ENCODE results near the gene MTHFD1. TPM values are rescaled to one million over a fixed set of nuclear protein-coding genes. Genes with fewer than 3 reads are reported as not detected.
A peak's percentile ranks its signal among the peaks of the same experiment; 100 is the strongest.
"Not testable (repeated sequence)": the region's sequence is repeated elsewhere in the genome, so short reads cannot be mapped to it uniquely, and the experiment has no call there.

MTHFD1 gene
- 137 TPM for polyA plus RNA-seq (2012; ENCODE audit: low read depth, missing spikeins)

DNA sequence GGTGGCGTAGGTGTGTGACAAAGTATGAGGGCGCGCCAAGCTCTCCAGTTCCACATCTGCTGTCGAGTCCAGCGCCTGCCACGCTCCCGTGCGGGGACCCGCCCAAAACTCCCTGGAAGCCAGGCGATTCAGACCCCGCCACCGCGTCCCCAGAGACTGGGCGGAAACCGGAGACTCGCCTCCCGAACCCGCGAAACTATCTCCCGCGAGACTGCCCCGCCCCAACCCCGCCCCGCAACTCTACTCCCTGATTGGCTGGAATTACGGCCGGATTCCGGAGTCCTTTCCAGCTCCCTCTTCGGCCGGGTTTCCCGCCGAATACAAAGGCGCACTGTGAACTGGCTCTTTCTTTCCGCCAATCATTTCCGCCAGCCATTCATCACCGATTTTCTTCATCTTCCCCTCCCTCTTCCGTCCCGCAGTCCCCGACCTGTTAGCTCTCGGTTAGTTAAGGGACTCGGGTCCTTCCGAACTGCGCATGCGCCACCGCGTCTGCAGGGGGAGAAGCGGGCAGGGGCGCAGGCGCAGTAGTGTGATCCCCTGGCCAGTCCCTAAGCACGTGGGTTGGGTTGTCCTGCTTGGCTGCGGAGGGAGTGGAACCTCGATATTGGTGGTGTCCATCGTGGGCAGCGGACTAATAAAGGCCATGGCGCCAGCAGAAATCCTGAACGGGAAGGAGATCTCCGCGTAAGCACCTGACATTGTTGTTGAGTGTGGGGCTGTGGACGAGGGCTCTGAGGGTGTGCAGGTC lies at the start of gene MTHFD1:
Gene MTHFD1, plus strand, starts transcription at position 572 of the 751 bp plus-strand sequence. Its CDS starts 75 bp downstream, at position 647.
- peak; percentile 39 for TF ChIP-seq PAX5 (IDR thresholded peaks at IDR 0.05; ENCODE audit: insufficient read depth, low read length, severe bottlenecking)
- TF ChIP-seq POLR2AphosphoS5 (IDR thresholded peaks at IDR 0.05; ENCODE audit: low read depth, low read length): peak; percentile 60; the same call in 1 of the 2 replicates
- TF ChIP-seq TAF1 (IDR thresholded peaks at IDR 0.05; ENCODE audit: low read depth, low read length): peak; percentile 79
- TF ChIP-seq POLR2A (IDR thresholded peaks at IDR 0.05; ENCODE audit: low read depth, low read length): peak; percentile 24
- TF ChIP-seq SPI1 (IDR thresholded peaks at IDR 0.05; ENCODE audit: low read depth, low read length): 0 out of 2 replicates have a peak, but pooled peaks have one; percentile 11
- TF ChIP-seq POU2F2 (IDR thresholded peaks at IDR 0.05; ENCODE audit: low read depth, low read length): no peak; the same call in 1 of the 2 replicates
- peak; percentile 85 for DNase-seq (ENCODE audit: insufficient read length, low spot score)
- FAIRE-seq: peak; percentile 93

DNA sequence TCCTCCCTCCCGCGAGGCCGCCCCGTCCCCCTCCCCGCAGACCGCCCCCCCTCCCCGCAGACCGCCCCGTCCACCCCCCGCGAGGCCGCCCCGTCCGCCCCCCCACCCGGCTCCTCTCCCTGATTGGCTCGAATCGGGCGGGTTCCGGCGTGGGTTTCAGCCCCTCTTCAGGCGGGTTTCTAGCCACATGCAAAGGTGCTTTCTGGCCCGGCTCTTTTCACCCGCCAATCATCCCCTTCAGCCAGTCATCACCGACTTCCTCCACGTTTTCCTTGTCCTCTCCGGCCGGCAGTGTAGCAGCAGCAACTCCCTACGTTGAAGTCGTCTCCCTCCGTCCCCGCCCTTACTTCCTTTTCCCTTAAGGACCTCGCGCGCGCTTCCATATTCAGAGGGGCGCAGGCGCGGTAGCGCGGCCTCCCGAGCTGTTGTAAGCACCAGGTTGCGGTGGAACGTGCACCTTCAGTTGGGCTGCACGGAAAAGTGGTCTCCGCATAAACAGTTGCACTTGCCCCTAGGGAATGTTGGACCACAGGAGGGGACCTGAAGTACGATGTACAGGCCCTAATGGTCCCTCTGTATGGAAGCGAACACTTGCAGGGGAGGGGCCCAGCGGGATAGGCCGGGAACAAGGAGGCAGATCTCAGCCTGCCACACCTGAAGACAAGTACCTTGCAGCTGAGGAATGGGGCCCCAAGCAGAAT lies 49.4 kb upstream of the MTHFD1 start:
- peak; percentile 95 for FAIRE-seq
- peak; percentile 86 for DNase-seq (ENCODE audit: insufficient read length, low spot score)
- TF ChIP-seq POU2F2 (IDR thresholded peaks at IDR 0.05; ENCODE audit: low read depth, low read length) (peak; percentile 39), SPI1 (IDR thresholded peaks at IDR 0.05; ENCODE audit: low read depth, low read length) (no peak)

DNA sequence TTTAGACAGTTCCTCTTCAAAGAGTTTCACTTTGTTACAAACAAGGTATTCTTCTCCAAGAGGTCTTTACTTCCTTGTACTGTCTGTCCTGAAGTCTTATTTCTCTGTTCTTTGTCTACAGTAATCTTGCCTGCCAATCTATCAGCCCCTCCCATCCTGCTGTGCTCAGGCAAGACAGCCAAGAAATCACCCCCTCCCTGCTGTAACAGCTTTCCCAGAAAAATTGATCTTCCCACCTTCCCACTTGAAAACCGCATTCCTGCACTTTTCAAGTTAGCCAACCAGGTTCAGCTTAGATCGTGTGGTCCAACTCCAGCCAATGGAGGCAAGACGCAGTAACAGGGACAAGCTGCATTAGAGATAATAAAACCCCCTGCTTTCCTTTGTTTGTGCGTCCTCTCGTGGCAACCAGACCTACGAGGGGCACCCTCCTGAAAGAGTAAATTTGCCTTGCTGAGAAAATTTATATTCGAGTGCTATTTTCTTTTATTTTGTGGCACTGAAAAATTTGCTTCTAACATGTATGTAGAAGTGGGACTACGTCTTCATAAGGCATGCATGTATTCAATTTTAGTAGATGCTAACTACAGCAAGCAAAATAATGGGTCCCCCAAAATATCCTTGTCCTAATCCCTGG lies 47.5 kb upstream of the MTHFD1 start:
- no peak for DNase-seq (ENCODE audit: insufficient read length, low spot score)
- no peak for FAIRE-seq
- no peak for TF ChIP-seq TAF1 (IDR thresholded peaks at IDR 0.05; ENCODE audit: low read depth, low read length)
- no peak for TF ChIP-seq POLR2AphosphoS5 (IDR thresholded peaks at IDR 0.05; ENCODE audit: low read depth, low read length)
- no peak for TF ChIP-seq POU2F2 (IDR thresholded peaks at IDR 0.05; ENCODE audit: low read depth, low read length)

- FAIRE-seq: no peak
Measured at GRCh38 chr14:64347748-64348147, 40.4 kb upstream of the MTHFD1 start.

DNA sequence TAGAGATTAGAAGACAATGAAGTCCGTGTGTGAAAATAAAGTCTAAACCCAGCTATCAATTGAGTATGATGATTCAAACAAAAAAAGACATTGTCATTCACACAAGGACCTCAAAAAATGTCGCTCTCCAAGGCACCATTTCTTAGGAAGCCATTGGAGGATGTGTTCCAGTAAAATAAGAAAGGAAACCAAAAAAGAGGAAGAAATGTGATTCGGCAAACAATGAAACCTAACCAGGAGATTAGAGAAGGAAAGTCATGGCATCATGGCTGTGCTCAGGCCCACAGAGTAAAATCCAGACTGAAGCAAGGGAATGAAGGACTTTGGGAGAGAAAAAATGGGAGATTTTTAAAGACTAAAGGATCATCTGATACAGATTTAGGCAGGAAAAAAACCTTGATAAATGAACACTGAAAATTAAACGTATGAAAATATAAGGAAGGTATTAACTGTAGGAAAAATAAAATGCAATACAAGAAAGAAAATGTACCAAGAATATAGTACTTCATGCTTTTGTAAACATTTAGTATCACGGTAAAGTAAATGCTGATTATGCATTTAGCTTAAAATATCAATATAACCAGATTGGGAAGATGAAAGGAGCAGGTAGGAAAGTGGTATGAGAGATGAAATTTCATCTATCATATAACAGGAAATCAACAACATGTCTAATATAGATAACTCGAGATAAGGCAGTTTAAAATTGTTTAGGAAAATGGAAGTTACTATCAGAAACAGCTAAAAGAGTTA lies 38.2 kb upstream of the MTHFD1 start:
- FAIRE-seq: no peak
- DNase-seq (ENCODE audit: insufficient read length, low spot score): no peak
- TF ChIP-seq PAX5 (IDR thresholded peaks at IDR 0.05; ENCODE audit: insufficient read depth, low read length, severe bottlenecking) (no peak), TAF1 (IDR thresholded peaks at IDR 0.05; ENCODE audit: low read depth, low read length) (no peak), SPI1 (IDR thresholded peaks at IDR 0.05; ENCODE audit: low read depth, low read length) (no peak), POLR2AphosphoS5 (IDR thresholded peaks at IDR 0.05; ENCODE audit: low read depth, low read length) (no peak), POU2F2 (IDR thresholded peaks at IDR 0.05; ENCODE audit: low read depth, low read length) (no peak), POLR2A (IDR thresholded peaks at IDR 0.05; ENCODE audit: low read depth, low read length) (no peak)

More at GRCh38 chr14:64347748-64348147, 40.4 kb upstream of the MTHFD1 start:
- TF ChIP-seq SPI1 (IDR thresholded peaks at IDR 0.05; ENCODE audit: low read depth, low read length) (no peak), TAF1 (IDR thresholded peaks at IDR 0.05; ENCODE audit: low read depth, low read length) (no peak), POLR2A (IDR thresholded peaks at IDR 0.05; ENCODE audit: low read depth, low read length) (no peak), POLR2AphosphoS5 (IDR thresholded peaks at IDR 0.05; ENCODE audit: low read depth, low read length) (no peak), PAX5 (IDR thresholded peaks at IDR 0.05; ENCODE audit: insufficient read depth, low read length, severe bottlenecking) (no peak)
- no peak for DNase-seq (ENCODE audit: insufficient read length, low spot score)

- FAIRE-seq: no peak
- TF ChIP-seq TAF1 (IDR thresholded peaks at IDR 0.05; ENCODE audit: low read depth, low read length) (no peak), POLR2A (IDR thresholded peaks at IDR 0.05; ENCODE audit: low read depth, low read length) (no peak), POU2F2 (IDR thresholded peaks at IDR 0.05; ENCODE audit: low read depth, low read length) (no peak), SPI1 (IDR thresholded peaks at IDR 0.05; ENCODE audit: low read depth, low read length) (no peak), PAX5 (IDR thresholded peaks at IDR 0.05; ENCODE audit: insufficient read depth, low read length, severe bottlenecking) (no peak), POLR2AphosphoS5 (IDR thresholded peaks at IDR 0.05; ENCODE audit: low read depth, low read length) (no peak)
- no peak for DNase-seq (ENCODE audit: insufficient read length, low spot score)
Measured at GRCh38 chr14:64363265-64363846, 24.8 kb upstream of the MTHFD1 start.

DNA sequence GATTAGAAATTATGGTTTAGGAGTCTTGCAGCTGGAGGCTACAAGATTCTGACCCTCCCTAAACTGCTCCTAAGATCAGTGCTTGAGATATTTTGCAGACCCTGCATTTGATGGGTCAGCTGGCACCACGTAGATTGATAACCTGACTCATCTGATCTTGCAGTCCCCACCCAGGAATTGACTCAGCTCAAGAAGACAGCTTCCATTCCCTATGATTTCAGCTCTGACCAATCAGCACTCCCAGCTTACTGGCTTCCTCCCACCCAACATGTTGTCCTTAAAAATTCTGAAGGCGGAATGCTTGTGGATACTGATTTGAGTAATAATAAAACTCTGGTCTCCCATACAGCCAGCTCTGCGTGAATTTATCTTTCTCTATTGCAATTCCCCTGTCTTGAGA lies 23.2 kb upstream of the MTHFD1 start:
- no peak for DNase-seq (ENCODE audit: insufficient read length, low spot score)
- TF ChIP-seq POLR2A (IDR thresholded peaks at IDR 0.05; ENCODE audit: low read depth, low read length) (no peak), POU2F2 (IDR thresholded peaks at IDR 0.05; ENCODE audit: low read depth, low read length) (no peak), TAF1 (IDR thresholded peaks at IDR 0.05; ENCODE audit: low read depth, low read length) (no peak), PAX5 (IDR thresholded peaks at IDR 0.05; ENCODE audit: insufficient read depth, low read length, severe bottlenecking) (no peak), POLR2AphosphoS5 (IDR thresholded peaks at IDR 0.05; ENCODE audit: low read depth, low read length) (no peak), SPI1 (IDR thresholded peaks at IDR 0.05; ENCODE audit: low read depth, low read length) (no peak)
- FAIRE-seq: no peak

DNA sequence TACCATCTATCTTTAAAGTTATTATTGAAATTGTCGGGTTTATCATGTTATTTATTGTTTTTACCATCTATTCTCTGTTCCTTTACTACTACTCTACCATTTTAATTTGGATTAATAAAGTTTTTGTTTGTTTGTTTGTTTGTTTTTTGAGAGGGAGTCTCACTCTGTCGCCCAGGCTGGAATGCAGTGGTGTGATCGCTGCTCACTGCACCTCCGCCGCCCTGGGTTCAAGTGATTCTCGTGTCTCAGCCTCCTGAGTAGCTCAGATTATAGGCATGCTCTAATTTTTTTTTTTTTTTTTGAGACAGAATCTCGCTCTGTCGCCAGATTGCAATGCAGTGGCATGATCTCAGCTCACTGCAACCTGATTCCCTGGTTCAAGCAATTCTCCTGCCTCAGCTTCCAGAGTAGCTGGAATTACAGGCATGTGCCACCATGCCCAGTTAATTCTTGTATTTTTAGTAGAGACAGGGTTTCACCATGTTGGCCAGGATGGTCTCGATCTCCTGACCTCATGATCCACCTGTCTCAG lies 22.7 kb upstream of the MTHFD1 start:
- not testable (repeated sequence) for DNase-seq (ENCODE audit: insufficient read length, low spot score); FAIRE-seq

DNA sequence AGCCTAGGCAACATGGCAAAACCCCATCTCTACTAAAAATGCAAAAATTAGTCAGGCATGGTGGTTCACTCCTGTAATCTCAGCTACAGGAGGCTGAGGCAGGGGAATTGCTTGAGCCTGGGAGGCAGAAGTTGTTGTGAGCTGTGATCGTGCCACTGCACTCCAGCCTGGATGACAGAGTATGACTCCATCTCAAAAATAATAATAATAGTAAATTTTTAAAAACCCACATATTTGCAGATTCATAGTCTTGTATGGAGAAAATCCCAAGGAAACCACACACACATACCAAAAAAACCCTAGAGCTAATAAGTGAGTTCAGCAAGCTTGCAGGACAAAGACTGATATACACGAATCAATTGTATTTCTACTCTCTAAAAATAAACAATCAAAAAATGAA lies 19.0 kb upstream of the MTHFD1 start:
- TF ChIP-seq SPI1 (IDR thresholded peaks at IDR 0.05; ENCODE audit: low read depth, low read length): no peak
- no peak for TF ChIP-seq PAX5 (IDR thresholded peaks at IDR 0.05; ENCODE audit: insufficient read depth, low read length, severe bottlenecking)
- TF ChIP-seq TAF1 (IDR thresholded peaks at IDR 0.05; ENCODE audit: low read depth, low read length): no peak
- no peak for TF ChIP-seq POLR2AphosphoS5 (IDR thresholded peaks at IDR 0.05; ENCODE audit: low read depth, low read length)
- no peak for TF ChIP-seq POLR2A (IDR thresholded peaks at IDR 0.05; ENCODE audit: low read depth, low read length)
- TF ChIP-seq POU2F2 (IDR thresholded peaks at IDR 0.05; ENCODE audit: low read depth, low read length): no peak
- FAIRE-seq (no peak), DNase-seq (ENCODE audit: insufficient read length, low spot score) (no peak)
